Measurements from ENCODE around the gene DFFA. TPM values are rescaled to one million over a fixed set of nuclear protein-coding genes. Genes with fewer than 3 reads are reported as not detected.
"Not testable (repeated sequence)": the region's sequence is repeated elsewhere in the genome, so short reads cannot be mapped to it uniquely, and the experiment has no call there.

DFFA gene
- total RNA-seq, 1 donor from 2014 or later: 29.6 TPM

DNA sequence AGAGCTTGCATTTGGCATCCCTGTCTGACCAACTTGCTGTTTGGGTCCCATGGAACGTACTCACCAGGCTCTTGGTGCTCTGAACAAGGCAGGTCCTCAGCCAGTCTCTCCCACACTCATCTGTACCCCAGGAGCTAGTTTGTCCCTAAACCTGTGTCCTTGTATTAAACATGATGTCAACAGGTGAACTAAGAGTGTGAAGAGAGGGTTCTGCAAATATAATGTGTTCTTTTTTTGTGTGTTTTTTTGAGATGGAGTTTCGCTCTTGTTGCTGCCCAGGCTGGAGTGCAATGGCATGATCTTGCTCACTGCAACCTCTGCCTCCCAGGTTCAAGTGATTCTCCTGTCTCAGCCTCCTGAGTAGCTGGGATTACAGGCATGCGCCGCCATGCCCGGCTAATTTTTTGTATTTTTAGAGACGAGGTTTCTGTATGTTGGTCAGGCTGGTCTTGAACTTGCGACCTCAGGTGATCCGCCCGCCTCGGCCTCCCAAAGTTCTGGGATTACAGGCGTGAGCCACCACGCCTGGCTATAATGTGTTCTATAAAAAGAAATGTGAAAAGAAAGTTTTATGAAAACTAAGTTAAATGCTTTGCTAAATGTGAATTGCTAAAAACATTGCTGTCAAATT is 33.8 kb upstream of the DFFA start:
- not testable (repeated sequence) for DNase-seq

DNA sequence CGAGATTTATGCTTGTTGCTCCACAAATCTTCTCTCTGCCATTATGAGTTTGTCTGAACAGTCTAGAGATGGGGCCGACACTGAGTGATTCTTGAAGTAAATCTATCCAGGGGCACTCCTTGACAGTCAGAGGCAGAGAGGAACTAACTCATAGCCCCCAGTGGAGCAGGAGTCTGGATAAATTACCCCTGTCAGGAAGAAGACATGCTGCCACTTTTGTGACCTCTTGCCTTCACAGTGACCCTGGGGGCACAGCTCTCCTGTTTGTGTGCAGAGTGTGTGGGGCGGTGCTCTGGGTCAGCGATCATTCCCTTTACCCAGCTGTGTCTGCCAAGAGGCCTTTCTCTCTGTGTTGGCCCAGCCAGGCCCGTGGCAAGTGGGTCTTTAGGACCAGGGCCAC is 31.9 kb upstream of the DFFA start:
- DNase-seq: no peak

- DNase-seq: no peak
Measured at GRCh38 chr1:10502206-10502605, 29.9 kb upstream of the DFFA start.

GRCh38 chr1:10498231-10498630 is 25.9 kb upstream of the DFFA start:
- no peak for DNase-seq

DNA sequence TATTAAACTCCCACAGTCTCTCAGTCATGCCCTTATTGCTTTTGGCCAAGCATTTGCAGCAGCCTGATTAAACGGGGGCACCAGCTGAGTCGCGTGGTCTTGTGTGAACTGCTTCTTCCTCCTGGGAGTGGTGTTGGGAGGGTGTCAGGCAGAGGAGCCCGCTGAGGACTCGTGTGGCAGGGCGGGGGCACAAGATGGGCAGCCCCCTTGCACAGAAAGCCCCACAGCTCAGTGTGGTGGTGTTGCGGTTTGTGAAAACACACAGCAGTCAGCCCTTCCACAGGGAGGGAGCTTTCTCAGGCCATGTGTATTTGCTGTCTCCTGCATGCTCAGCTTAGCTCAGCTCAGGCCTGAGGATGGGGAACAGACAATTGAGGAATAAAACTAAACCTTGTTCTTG is 24.8 kb upstream of the DFFA start:
- DNase-seq: no peak

- no peak for DNase-seq
Measured at GRCh38 chr1:10495952-10496351, 23.6 kb upstream of the DFFA start.

- no peak for DNase-seq
Measured at GRCh38 chr1:10495475-10495817, 23.1 kb upstream of the DFFA start.

DNA sequence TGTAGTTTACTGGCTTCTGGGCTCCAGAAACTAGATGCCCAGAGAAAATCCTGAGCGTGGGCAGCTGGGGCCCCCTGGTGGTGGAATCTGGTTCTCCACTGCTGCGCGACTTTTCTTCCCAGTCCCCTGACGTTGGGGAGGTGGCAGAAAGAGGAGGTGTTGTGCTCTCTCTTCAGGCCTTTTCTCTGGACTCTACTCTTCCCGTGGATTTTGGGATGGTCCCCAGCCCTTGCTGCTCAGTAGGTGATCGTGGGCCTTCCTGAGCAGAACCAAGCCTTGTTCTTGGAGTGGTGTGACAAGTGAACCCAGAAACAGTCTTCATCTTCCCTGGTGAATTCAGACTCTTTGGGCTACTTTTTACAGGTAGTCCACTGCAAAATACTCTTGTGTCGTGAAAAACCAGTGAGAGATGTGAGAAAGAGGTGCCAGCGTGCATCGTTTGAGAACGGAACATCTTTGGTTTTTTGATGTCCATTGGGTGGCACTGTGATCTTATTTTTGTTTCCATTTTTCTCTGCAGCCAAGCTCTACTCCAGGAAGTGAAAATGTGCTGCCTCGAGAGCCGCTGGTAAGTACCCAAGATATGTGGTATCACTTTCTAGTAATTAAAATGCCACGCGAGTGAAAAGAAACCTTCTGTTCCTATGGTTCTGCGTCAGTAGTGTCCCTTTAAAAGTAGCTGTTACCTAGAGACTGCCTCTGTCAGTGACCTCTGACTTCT is 22.6 kb upstream of the DFFA start:
- DNase-seq: peak; percentile 55

- DNase-seq: no peak
Measured at GRCh38 chr1:10494418-10494753, 22.1 kb upstream of the DFFA start.

- no peak for DNase-seq
Measured at GRCh38 chr1:10490286-10490970, 18.1 kb upstream of the DFFA start.

GRCh38 chr1:10489291-10490055 is 17.1 kb upstream of the DFFA start:
- DNase-seq: no peak

GRCh38 chr1:10484521-10484920 is 12.2 kb upstream of the DFFA start:
- DNase-seq: no peak

DNA sequence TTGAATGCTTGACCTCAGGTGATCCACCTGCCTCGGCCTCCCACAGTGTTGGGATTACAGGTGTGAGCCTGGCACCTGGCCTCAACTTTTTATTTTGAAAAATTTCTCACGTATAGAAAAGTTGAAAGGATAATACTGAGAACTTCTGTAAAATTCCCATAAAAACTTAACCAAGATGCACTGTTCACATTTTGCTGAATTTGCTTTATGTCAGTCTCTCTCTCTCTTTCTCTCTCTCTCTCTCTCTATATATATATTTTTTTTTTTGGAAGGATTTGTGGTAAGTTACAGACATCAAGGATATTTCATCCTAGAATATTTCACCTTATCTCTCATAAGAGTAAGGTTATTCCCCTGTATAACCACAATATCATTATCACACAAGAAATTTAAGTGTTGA is 8.3 kb upstream of the DFFA start:
- DNase-seq: no peak

GRCh38 chr1:10479296-10479695 is 7.0 kb upstream of the DFFA start:
- no peak for DNase-seq

GRCh38 chr1:10475510-10475909 is 3.2 kb upstream of the DFFA start:
- DNase-seq: no peak

- DNase-seq: peak; percentile 83
Measured at GRCh38 chr1:10474613-10475507, 2.5 kb upstream of the DFFA start, which contains the start of gene PEX14. TSS of gene PEX14 (plus strand) at chr1:10474950. CDS start at chr1:10474967, 17 bp downstream.

GRCh38 chr1:10474309-10474612 is 1.9 kb upstream of the DFFA start:
- DNase-seq: not testable (repeated sequence)

DNA sequence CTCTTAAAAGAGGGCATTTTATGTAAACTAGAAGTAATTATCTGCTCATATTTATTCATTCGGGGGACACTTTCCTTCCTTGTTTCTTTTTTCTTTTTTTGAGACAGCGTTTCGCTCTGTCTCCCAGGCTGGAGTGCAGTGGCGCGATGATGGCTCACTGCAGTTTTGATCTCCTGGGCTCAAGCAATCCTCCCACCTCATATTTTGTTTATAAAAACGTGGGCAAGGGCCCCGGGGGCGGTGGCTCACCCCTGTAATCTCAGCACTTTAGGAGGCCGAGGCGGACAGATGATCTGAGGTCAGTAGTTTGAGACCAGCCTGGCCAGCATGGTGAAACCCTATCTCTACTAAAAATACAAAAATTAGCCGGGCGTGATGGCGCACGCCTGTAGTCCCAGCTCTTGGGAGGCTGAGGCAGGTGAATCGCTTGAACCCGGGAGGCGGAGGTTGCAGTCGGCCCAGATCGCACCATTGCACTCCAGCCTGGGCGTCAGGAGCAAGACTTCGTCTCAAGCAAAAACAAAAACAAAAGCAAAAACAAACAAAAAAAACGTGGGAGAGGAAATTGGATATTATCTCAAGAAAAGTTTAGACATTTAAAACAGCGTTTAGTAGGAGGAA is 926 bp upstream of the DFFA start:
- DNase-seq: no peak

DNA sequence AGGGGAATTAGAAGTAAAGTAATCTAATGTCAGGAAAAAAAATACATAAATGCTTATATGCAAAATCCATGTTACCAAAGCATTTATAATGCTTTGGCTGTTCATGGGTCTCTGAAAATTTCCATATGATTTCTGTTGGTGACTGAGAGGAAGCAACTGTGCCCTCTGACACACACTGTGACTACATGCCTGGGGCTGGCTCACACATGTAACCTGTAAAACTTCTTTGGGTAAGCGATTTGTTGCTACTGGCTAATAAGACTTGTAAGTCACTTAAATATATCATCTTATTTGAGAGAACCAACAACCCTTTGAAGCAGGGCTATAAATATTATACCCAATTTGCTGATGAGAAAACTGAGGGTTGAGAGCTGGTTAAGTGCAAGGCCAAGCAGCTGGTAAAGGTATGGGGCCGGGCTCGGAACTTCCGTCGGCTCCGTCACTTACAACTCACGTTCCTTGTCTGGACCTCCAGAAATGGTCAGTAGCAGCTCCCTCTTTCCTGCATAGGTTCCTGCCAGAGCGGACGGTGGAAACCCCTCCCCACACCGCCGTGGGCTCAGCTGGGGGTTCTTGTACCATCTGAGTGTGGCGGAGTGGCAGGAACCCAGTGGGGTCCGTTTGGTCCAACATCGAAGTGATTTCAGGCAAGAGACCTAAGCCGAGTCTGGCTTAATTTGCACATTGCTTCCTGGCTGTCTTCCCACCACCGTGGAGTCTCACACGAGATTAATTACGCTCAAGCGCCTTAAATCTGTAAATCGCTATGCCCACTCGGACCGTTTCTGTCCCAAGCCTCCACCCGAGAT is 714 bp downstream of the DFFA start:
- no peak for DNase-seq

GRCh38 chr1:10470043-10470442 is 2.3 kb downstream of the DFFA start:
- DNase-seq: no peak

DNA sequence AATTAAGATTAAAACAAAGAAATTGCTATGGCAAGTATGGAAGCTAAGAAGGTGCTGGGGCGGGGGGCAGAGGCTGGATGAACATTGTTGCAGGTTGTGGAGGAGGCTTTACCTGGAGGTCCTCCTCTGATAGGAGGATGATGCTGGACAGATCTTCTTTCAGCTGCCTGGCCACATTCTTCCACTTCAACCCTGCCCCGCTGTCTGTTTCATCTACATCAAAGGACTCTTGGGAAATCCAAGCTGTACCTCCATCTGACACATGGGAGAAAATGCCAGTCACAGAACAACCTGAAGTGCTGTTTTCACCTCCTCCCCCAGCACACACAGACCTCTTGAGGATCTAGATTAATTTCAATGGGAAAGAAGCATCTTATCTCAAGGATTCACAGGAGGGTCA is 5.3 kb downstream of the DFFA start:
- DNase-seq: no peak

Measured in occipital lobe (tissue), 2 donors.